HG02840 (cell line): ENCODE data around the gene PLK1.
"Not testable (repeated sequence)": the region's sequence is repeated elsewhere in the genome, so short reads cannot be mapped to it uniquely, and the experiment has no call there.

ENCODE experiments used
- ATAC-seq: cut with Tn5 transposase; IDR thresholded peaks from one replicate; pipeline ENCODE4 v1.9.1; 2021; ENCODE audit warnings: mild to moderate bottlenecking, moderate library complexity, moderate number of reproducible peaks; ENCODE audit not compliant: unreplicated experiment, low FRiP score

PLK1 gene

GRCh38 chr16:23678430-23679273 lies at the start of gene PLK1:
PLK1 (plus strand) TSS chr16:23678889; CDS start chr16:23678933, 44 bp downstream.
- peak; percentile 81 for ATAC-seq

- ATAC-seq = no peak
Observed at GRCh38 chr16:23629516-23629915, 49.2 kb upstream of the PLK1 start.

GRCh38 chr16:23631874-23632273 lies 46.8 kb upstream of the PLK1 start:
- not testable (repeated sequence) for ATAC-seq

GRCh38 chr16:23634461-23635036 lies 44.1 kb upstream of the PLK1 start:
- ATAC-seq = no peak

- no peak for ATAC-seq
Observed at GRCh38 chr16:23635958-23636357, 42.7 kb upstream of the PLK1 start.

GRCh38 chr16:23640615-23640930 lies 38.1 kb upstream of the PLK1 start:
- no peak for ATAC-seq

- peak; percentile 97 for ATAC-seq
Observed at GRCh38 chr16:23640931-23641765, 37.5 kb upstream of the PLK1 start, which contains the start of the genes DCTN5 and PALB2. DCTN5 (plus strand) TSS chr16:23641466; CDS start chr16:23641543, 77 bp downstream. PALB2 (minus strand) TSS chr16:23641310; CDS start chr16:23641157, 153 bp downstream.

GRCh38 chr16:23642246-23642774 lies 36.4 kb upstream of the PLK1 start:
- ATAC-seq = no peak

- no peak for ATAC-seq
Observed at GRCh38 chr16:23650674-23651416, 27.8 kb upstream of the PLK1 start.

GRCh38 chr16:23651943-23652468 lies 26.7 kb upstream of the PLK1 start:
- no peak for ATAC-seq

GRCh38 chr16:23663918-23664317 lies 14.8 kb upstream of the PLK1 start:
- no peak for ATAC-seq

- ATAC-seq = no peak
Observed at GRCh38 chr16:23666571-23667354, 11.9 kb upstream of the PLK1 start.

GRCh38 chr16:23667355-23667659 lies 11.4 kb upstream of the PLK1 start:
- ATAC-seq = no peak

- ATAC-seq = no peak
Observed at GRCh38 chr16:23668225-23668624, 10.5 kb upstream of the PLK1 start.

GRCh38 chr16:23668873-23669272 lies 9.8 kb upstream of the PLK1 start:
- no peak for ATAC-seq

- peak; percentile 78 for ATAC-seq
Observed at GRCh38 chr16:23670137-23670776, 8.4 kb upstream of the PLK1 start.

GRCh38 chr16:23673971-23674614 lies 4.6 kb upstream of the PLK1 start:
- no peak for ATAC-seq

- no peak for ATAC-seq
Observed at GRCh38 chr16:23676924-23677480, 1.7 kb upstream of the PLK1 start.
